OCI-LY1 (cell line): ENCODE measurements around the gene TEP1.

Experiments used
- EZH2 ChIP-seq: fragments of 200-600 bp; sonication (generic), shearing (Covaris generic); IDR thresholded peaks from 2 replicates; pipeline ENCODE4 v1.8.0; 2017; ENCODE audit warnings: borderline replicate concordance, mixed run types, mild to moderate bottlenecking, antibody characterized with exemption, low read length, moderate library complexity, mixed read lengths
- TF ChIP-seq, protein P1 (sequence below): fragments of 200-600 bp; sonication (generic), shearing (Covaris generic); IDR thresholded peaks from 2 replicates; pipeline ENCODE4 v1.5.1; 2017; ENCODE audit warnings: mild to moderate bottlenecking, antibody characterized with exemption, low read length, moderate library complexity, mixed read lengths

DNA sequence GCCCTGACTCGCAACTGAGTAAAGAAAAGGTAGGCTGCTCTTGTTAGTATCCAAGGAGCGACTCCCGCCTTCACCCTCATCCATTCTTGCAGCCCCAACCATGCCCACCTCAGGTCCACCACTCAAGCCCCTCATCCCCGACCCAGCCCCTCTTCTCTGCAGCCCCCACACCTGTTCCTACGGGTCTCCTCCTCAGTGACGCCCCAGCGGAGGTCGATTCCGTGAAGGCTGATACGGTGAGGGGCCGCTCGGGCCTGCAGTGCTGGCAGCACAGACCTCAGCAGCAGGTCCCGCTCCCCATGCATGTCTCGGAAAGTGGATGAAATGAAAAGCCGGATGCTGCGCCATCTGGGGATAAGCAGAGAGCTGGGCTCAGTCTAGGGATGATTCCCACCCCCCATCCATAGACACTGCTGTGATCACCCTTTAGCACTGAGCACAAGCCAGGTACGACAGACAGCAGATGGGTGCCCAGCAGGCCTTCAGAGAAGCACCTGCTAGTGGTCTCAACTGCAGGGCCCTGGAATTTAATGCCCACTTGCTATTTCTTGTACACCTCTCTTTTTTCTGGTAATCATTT, 26.9 kb downstream of the TEP1 start:
- TF ChIP-seq, protein P1, sequence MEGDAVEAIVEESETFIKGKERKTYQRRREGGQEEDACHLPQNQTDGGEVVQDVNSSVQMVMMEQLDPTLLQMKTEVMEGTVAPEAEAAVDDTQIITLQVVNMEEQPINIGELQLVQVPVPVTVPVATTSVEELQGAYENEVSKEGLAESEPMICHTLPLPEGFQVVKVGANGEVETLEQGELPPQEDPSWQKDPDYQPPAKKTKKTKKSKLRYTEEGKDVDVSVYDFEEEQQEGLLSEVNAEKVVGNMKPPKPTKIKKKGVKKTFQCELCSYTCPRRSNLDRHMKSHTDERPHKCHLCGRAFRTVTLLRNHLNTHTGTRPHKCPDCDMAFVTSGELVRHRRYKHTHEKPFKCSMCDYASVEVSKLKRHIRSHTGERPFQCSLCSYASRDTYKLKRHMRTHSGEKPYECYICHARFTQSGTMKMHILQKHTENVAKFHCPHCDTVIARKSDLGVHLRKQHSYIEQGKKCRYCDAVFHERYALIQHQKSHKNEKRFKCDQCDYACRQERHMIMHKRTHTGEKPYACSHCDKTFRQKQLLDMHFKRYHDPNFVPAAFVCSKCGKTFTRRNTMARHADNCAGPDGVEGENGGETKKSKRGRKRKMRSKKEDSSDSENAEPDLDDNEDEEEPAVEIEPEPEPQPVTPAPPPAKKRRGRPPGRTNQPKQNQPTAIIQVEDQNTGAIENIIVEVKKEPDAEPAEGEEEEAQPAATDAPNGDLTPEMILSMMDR = no peak
- TF ChIP-seq EZH2 = no peak
